ENCODE measurements around the gene STMP1.
"Not testable (repeated sequence)": the region's sequence is repeated elsewhere in the genome, so short reads cannot be mapped to it uniquely, and the experiment has no call there.

The STMP1 gene

DNA sequence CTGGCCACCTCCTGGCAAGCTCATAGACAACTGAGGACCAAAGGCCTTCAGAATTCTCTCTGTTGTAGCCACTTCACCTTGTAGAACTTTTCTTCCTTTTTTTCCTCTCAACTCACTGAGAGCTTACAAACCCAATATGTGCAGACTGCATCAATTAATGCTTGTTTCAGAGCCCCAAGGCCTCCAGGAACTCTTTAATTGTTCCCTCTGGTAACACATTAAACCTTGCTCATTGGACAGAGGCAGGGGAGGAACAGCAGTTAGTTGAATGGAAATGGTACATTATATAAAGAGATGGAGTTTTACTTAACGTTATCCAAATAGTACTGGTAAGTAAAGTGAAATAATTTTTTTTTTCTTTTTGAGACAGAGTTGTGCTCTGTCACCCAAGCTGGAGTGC is 25.2 kb downstream of the STMP1 start:
- H2BK12ac ChIP-seq (ENCODE audit: low read length) = no peak overlapping the region
- no peak overlapping the region for H3K27ac ChIP-seq (replicated peaks; ENCODE audit: low read length)
- H2AFZ ChIP-seq (ENCODE audit: low read length) = no peak overlapping the region
- no peak overlapping the region for H4K8ac ChIP-seq (ENCODE audit: low read depth, low read length)
- H3K36me3 ChIP-seq (replicated peaks in 1 of 2; ENCODE audit: control insufficient read depth in 2 of 2, insufficient read depth in 2 of 2, low read length in 2 of 2) = peaks cover 5 to 44% of the 10 kb centered on the region in 2 donors
- H3K14ac ChIP-seq (ENCODE audit: low read length) = no peak overlapping the region
- peaks cover 4% of the 10 kb centered on the region for H3K79me1 ChIP-seq (ENCODE audit: low read depth, low read length)
- H3K27me3 ChIP-seq (ENCODE audit: control insufficient read depth in 3 of 3, insufficient read depth in 3 of 3, low read depth in 1 of 3, low read length in 3 of 3) = no peaks in the 10 kb centered on the region
- no peak overlapping the region for H2BK5ac ChIP-seq (ENCODE audit: low read length)
- H3K9me3 ChIP-seq (replicated peaks in 1 of 2; ENCODE audit: control insufficient read depth in 2 of 2, insufficient read depth in 1 of 2, low read depth in 1 of 2, low read length in 2 of 2) = no peaks in the 10 kb centered on the region
- H3K23ac ChIP-seq (ENCODE audit: low read depth, low read length, poor library complexity) = no peak overlapping the region
- no peak overlapping the region for H3K4ac ChIP-seq (ENCODE audit: low read length)
- no CpG with 5 or more reads among the region's 1 CpG for WGBS, 2 donors (ENCODE audit: extremely low coverage in 2 of 2, insufficient read length in 2 of 2, insufficient replicate concordance in 1 of 2)
- DNase-seq (ENCODE audit: low spot score) = no peak
- no peak overlapping the region for H4K91ac ChIP-seq (ENCODE audit: low read depth, low read length, poor library complexity)
- H2BK15ac ChIP-seq (ENCODE audit: low read length) = no peak overlapping the region
- H3K9ac ChIP-seq (ENCODE audit: low read depth, low read length, poor library complexity) = no peak overlapping the region
- H3K18ac ChIP-seq (ENCODE audit: low read length) = no peak overlapping the region
- H3K4me1 ChIP-seq (ENCODE audit: control insufficient read depth in 2 of 2, insufficient read depth in 1 of 2, low read depth in 1 of 2, low read length in 2 of 2) = peaks cover 0 to 1% of the 10 kb centered on the region in 2 donors
- no peak overlapping the region for H2AK5ac ChIP-seq (ENCODE audit: low read depth, low read length)
- no peak overlapping the region for H3K4me2 ChIP-seq (ENCODE audit: insufficient read depth, low read length, poor library complexity, severe bottlenecking)
- H2BK120ac ChIP-seq (ENCODE audit: low read depth, low read length) = no peak overlapping the region
- H3K4me3 ChIP-seq (ENCODE audit: low read length in 2 of 2) = no peak overlapping the region

DNA sequence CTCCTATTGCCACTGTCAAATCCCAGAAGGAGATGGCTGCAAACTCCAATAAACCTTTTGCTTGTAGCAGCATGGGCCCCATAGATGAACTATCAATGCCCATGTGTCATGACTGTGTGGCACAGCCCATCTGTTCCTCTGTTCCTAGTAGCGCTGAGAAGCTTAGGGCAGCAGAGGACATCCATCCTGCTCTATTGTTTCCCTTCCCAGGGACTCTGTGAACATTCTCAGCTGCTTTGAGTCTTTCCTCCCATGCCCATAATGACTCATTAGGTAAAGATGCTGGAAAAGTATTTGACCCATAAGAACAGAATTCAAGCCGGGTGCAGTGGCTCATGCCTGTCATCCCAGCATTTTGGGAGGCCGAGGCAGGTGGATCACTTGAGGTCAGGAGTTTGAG is 28.3 kb downstream of the STMP1 start:
- no peaks in the 10 kb centered on the region for H3K79me1 ChIP-seq (ENCODE audit: low read depth, low read length)
- no peak overlapping the region for H2AFZ ChIP-seq (ENCODE audit: low read length)
- H2BK15ac ChIP-seq (ENCODE audit: low read length) = no peak overlapping the region
- H3K36me3 ChIP-seq (replicated peaks in 1 of 2; ENCODE audit: control insufficient read depth in 2 of 2, insufficient read depth in 2 of 2, low read length in 2 of 2) = peaks cover 2 to 35% of the 10 kb centered on the region in 2 donors
- WGBS, 2 donors (ENCODE audit: extremely low coverage in 2 of 2, insufficient read length in 2 of 2, insufficient replicate concordance in 1 of 2) = no CpG with 5 or more reads among the region's 3 CpGs
- no peak overlapping the region for H4K8ac ChIP-seq (ENCODE audit: low read depth, low read length)
- H3K23ac ChIP-seq (ENCODE audit: low read depth, low read length, poor library complexity) = no peak overlapping the region
- no peaks in the 10 kb centered on the region for H3K9me3 ChIP-seq (replicated peaks in 1 of 2; ENCODE audit: control insufficient read depth in 2 of 2, insufficient read depth in 1 of 2, low read depth in 1 of 2, low read length in 2 of 2)
- no peak overlapping the region for H4K91ac ChIP-seq (ENCODE audit: low read depth, low read length, poor library complexity)
- H3K9ac ChIP-seq (ENCODE audit: low read depth, low read length, poor library complexity) = no peak overlapping the region
- no peak overlapping the region for H3K18ac ChIP-seq (ENCODE audit: low read length)
- no peak overlapping the region for H3K4me3 ChIP-seq (ENCODE audit: low read length in 2 of 2)
- H2BK120ac ChIP-seq (ENCODE audit: low read depth, low read length) = no peak overlapping the region
- no peak overlapping the region for H2BK5ac ChIP-seq (ENCODE audit: low read length)
- H3K4me1 ChIP-seq (ENCODE audit: control insufficient read depth in 2 of 2, insufficient read depth in 1 of 2, low read depth in 1 of 2, low read length in 2 of 2) = peaks cover 0 to 1% of the 10 kb centered on the region in 2 donors
- H3K27ac ChIP-seq (replicated peaks; ENCODE audit: low read length) = no peak overlapping the region
- no peak overlapping the region for H2AK5ac ChIP-seq (ENCODE audit: low read depth, low read length)
- H2BK12ac ChIP-seq (ENCODE audit: low read length) = no peak overlapping the region
- no peaks in the 10 kb centered on the region for H3K27me3 ChIP-seq (ENCODE audit: control insufficient read depth in 3 of 3, insufficient read depth in 3 of 3, low read depth in 1 of 3, low read length in 3 of 3)
- no peak for DNase-seq (ENCODE audit: low spot score)
- H3K4me2 ChIP-seq (ENCODE audit: insufficient read depth, low read length, poor library complexity, severe bottlenecking) = no peak overlapping the region
- H3K14ac ChIP-seq (ENCODE audit: low read length) = no peak overlapping the region
- no peak overlapping the region for H3K4ac ChIP-seq (ENCODE audit: low read length)

DNA sequence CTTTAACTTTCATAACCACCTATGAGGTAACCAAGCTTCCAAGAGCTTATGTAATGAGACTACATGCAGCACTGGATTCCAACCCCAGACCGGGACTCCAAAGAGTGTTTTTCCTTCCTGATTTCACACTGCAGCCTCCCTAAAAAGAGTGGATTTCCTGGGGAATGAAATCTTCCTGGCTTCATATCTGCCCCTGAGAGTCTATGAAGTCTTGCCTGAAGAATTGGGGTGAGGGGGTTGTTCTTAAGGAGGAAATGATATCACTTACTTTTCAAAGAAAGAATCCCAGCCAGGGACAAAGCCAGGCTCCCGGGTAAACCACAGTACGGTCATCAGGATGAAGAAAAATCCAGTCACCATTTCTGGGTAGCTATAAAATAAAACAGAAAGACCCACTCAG is 29.7 kb downstream of the STMP1 start:
- H2BK120ac ChIP-seq (ENCODE audit: low read depth, low read length) = no peak overlapping the region
- no peak overlapping the region for H4K91ac ChIP-seq (ENCODE audit: low read depth, low read length, poor library complexity)
- DNase-seq (ENCODE audit: low spot score) = no peak
- H3K27ac ChIP-seq (replicated peaks; ENCODE audit: low read length) = no peak overlapping the region
- H3K4me2 ChIP-seq (ENCODE audit: insufficient read depth, low read length, poor library complexity, severe bottlenecking) = no peak overlapping the region
- no peak overlapping the region for H3K14ac ChIP-seq (ENCODE audit: low read length)
- H3K27me3 ChIP-seq (ENCODE audit: control insufficient read depth in 3 of 3, insufficient read depth in 3 of 3, low read depth in 1 of 3, low read length in 3 of 3) = no peaks in the 10 kb centered on the region
- no peak overlapping the region for H2AFZ ChIP-seq (ENCODE audit: low read length)
- H2BK15ac ChIP-seq (ENCODE audit: low read length) = no peak overlapping the region
- no peak overlapping the region for H2BK5ac ChIP-seq (ENCODE audit: low read length)
- no peak overlapping the region for H3K9ac ChIP-seq (ENCODE audit: low read depth, low read length, poor library complexity)
- no peak overlapping the region for H3K23ac ChIP-seq (ENCODE audit: low read depth, low read length, poor library complexity)
- no CpG with 5 or more reads among the region's 3 CpGs for WGBS, 2 donors (ENCODE audit: extremely low coverage in 2 of 2, insufficient read length in 2 of 2, insufficient replicate concordance in 1 of 2)
- no peak overlapping the region for H3K4ac ChIP-seq (ENCODE audit: low read length)
- H2BK12ac ChIP-seq (ENCODE audit: low read length) = no peak overlapping the region
- peaks cover 0 to 4% of the 10 kb centered on the region in 2 donors for H3K4me1 ChIP-seq (ENCODE audit: control insufficient read depth in 2 of 2, insufficient read depth in 1 of 2, low read depth in 1 of 2, low read length in 2 of 2)
- no peaks in the 10 kb centered on the region for H3K79me1 ChIP-seq (ENCODE audit: low read depth, low read length)
- no peak overlapping the region for H4K8ac ChIP-seq (ENCODE audit: low read depth, low read length)
- peaks cover 2 to 34% of the 10 kb centered on the region in 2 donors for H3K36me3 ChIP-seq (replicated peaks in 1 of 2; ENCODE audit: control insufficient read depth in 2 of 2, insufficient read depth in 2 of 2, low read length in 2 of 2)
- H3K4me3 ChIP-seq (ENCODE audit: low read length in 2 of 2) = no peak overlapping the region
- H3K18ac ChIP-seq (ENCODE audit: low read length) = no peak overlapping the region
- H3K9me3 ChIP-seq (replicated peaks in 1 of 2; ENCODE audit: control insufficient read depth in 2 of 2, insufficient read depth in 1 of 2, low read depth in 1 of 2, low read length in 2 of 2) = no peaks in the 10 kb centered on the region
- no peak overlapping the region for H2AK5ac ChIP-seq (ENCODE audit: low read depth, low read length)

DNA sequence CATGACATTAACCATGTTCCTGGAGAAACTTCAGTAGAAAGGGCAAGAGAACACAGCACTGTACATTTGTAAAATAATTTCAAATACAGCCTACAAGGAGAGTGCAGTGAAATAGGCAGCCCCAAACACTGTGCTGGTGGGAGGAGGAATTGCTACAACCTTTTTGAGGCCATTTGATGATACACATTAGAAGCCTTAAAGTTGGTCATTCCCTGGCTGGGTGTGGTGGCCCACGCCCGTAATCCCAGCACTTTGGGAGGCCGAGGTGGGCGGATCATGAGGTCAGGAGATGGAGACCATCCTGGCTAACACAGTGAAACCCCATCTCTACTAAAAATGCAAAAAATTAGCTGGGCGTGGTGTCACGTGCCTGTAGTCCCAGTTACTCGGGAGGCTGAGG is 30.3 kb downstream of the STMP1 start:
- not testable (repeated sequence) for H2BK15ac ChIP-seq (ENCODE audit: low read length); DNase-seq (ENCODE audit: low spot score); H3K79me1 ChIP-seq (ENCODE audit: low read depth, low read length); H3K4me3 ChIP-seq (ENCODE audit: low read length in 2 of 2); H3K18ac ChIP-seq (ENCODE audit: low read length); H2BK5ac ChIP-seq (ENCODE audit: low read length); H3K4me1 ChIP-seq (ENCODE audit: control insufficient read depth in 2 of 2, insufficient read depth in 1 of 2, low read depth in 1 of 2, low read length in 2 of 2); H2BK12ac ChIP-seq (ENCODE audit: low read length); H2AK5ac ChIP-seq (ENCODE audit: low read depth, low read length); H3K27ac ChIP-seq (replicated peaks; ENCODE audit: low read length); H3K9me3 ChIP-seq (replicated peaks in 1 of 2; ENCODE audit: control insufficient read depth in 2 of 2, insufficient read depth in 1 of 2, low read depth in 1 of 2, low read length in 2 of 2); H3K14ac ChIP-seq (ENCODE audit: low read length); H3K4me2 ChIP-seq (ENCODE audit: insufficient read depth, low read length, poor library complexity, severe bottlenecking); H4K8ac ChIP-seq (ENCODE audit: low read depth, low read length); H2BK120ac ChIP-seq (ENCODE audit: low read depth, low read length); H3K27me3 ChIP-seq (ENCODE audit: control insufficient read depth in 3 of 3, insufficient read depth in 3 of 3, low read depth in 1 of 3, low read length in 3 of 3); H4K91ac ChIP-seq (ENCODE audit: low read depth, low read length, poor library complexity); H3K9ac ChIP-seq (ENCODE audit: low read depth, low read length, poor library complexity); H3K4ac ChIP-seq (ENCODE audit: low read length); H2AFZ ChIP-seq (ENCODE audit: low read length); H3K23ac ChIP-seq (ENCODE audit: low read depth, low read length, poor library complexity)
- peaks cover 2 to 32% of the 10 kb centered on the region in 2 donors for H3K36me3 ChIP-seq (replicated peaks in 1 of 2; ENCODE audit: control insufficient read depth in 2 of 2, insufficient read depth in 2 of 2, low read length in 2 of 2)
- WGBS, 2 donors (ENCODE audit: extremely low coverage in 2 of 2, insufficient read length in 2 of 2, insufficient replicate concordance in 1 of 2) = no CpG with 5 or more reads among the region's 7 CpGs

All from neuronal stem cell (in vitro differentiated cells).